Measurements from ENCODE around the gene CDH23. TPM values are rescaled to one million over a fixed set of nuclear protein-coding genes. Genes with fewer than 3 reads are reported as not detected.

The CDH23 gene
- total RNA-seq, 1 experiment from 2014 or later: 0.03 TPM

GRCh38 chr10:71831646-71832552 is 435.2 kb downstream of the CDH23 start:
- peak; percentile 41 for DNase-seq (ENCODE audit: low read depth)
- in situ Hi-C loops (cut with HindIII; ENCODE audit: low pct_unique_long_range_greater_than_20kb, low sequenced_read_pairs): no loop called here

DNA sequence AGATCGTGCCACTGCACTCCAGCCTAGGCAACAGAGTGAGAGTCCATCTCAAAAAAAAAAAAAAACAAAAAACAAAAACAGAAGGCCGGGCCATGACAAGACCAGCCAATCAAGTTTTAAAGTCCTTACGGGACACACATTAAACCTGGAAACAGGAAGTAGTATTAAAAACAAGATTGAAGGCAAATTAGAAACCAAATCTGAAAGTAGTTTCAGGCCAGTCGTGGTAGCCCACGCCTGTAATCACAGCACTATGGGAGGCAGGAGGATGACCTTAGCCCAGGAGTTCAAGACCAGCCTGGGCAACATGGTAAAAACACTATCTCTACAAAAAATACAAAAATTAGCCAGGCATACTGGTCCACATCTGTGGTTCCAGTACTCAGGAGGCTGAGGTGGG is 436.2 kb downstream of the CDH23 start:
- in situ Hi-C loops (cut with HindIII; ENCODE audit: low pct_unique_long_range_greater_than_20kb, low sequenced_read_pairs): no loop called here

DNA sequence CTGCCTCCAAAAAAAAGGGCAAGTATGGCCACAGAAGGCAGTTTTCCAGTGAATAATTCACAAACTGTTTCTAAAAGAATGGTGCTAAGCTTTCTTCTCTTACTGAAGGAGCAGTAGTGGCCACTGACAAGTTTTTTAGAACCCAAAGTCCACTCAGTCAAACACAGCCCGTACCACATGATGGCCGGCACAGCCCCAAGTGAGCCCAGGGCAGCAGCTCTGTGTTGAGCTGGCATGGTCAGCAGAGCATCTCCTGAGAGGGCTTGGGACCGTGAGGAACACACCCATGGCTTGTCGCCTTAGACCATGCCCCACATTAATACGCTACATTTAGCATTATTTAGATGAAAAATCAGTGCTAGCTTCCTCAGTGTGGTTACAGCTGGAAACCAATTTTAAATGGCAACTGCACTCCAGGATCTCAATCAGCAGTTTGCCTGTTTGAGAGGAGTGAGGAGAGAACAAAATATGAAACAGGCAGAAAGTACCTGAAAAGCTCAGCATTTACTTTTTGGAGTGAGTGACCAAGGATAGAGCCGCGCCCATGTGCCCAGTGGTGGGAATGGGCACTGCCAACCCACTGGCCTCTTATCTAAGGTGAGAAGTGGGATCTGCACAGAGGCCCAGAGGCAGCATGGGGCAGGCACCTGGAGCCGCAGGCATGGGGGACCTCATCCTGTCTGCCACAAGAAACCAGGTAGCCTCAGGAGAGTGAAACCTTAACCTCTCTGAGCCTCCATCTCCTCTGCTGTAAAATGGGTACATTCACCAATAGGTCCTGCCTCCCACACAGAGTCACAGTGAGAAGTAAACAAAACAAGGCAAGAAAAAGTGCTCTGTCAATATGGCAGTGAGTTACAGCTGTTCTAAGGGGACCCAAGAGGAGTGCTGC is 437.0 kb downstream of the CDH23 start:
- no peak for DNase-seq (ENCODE audit: low read depth)
- in situ Hi-C loops (cut with HindIII; ENCODE audit: low pct_unique_long_range_greater_than_20kb, low sequenced_read_pairs): no loop called here

More for the DNA sequence above, 436.2 kb downstream of the CDH23 start:
- no peak for DNase-seq (ENCODE audit: low read depth)

DNA sequence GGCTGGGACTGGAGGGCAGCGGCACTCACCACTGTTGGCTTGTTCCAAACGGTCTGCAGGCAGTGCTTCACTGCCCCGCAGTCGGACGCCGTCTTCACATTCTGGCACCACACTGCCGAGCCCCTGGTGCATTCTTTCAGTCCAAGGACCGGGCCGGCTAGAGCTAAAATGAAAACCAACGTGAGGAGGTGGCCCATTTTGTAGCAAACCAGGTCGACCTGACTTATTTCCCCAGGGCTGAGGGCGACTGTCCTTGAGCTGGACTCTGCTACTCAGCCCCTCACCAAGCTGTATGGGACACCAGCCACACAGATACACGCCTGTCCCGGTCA is 437.6 kb downstream of the CDH23 start:
- no peak for DNase-seq (ENCODE audit: low read depth)
- in situ Hi-C loops (cut with HindIII; ENCODE audit: low pct_unique_long_range_greater_than_20kb, low sequenced_read_pairs): no loop called here

- DNase-seq (ENCODE audit: low read depth): peak; percentile 98
- in situ Hi-C loops (cut with HindIII; ENCODE audit: low pct_unique_long_range_greater_than_20kb, low sequenced_read_pairs): no loop called here
Measured at GRCh38 chr10:71835671-71836595, 439.2 kb downstream of the CDH23 start.

- in situ Hi-C loops (cut with HindIII; ENCODE audit: low pct_unique_long_range_greater_than_20kb, low sequenced_read_pairs): no loop called here
- DNase-seq (ENCODE audit: low read depth): no peak
Measured at GRCh38 chr10:71836596-71836974, 439.9 kb downstream of the CDH23 start.

GRCh38 chr10:71837098-71837827 is 440.5 kb downstream of the CDH23 start:
- peak; percentile 88 for DNase-seq (ENCODE audit: low read depth)
- in situ Hi-C loops (cut with HindIII; ENCODE audit: low pct_unique_long_range_greater_than_20kb, low sequenced_read_pairs): no loop called here

GRCh38 chr10:71838264-71839211 is 441.8 kb downstream of the CDH23 start:
- in situ Hi-C loops (cut with HindIII; ENCODE audit: low pct_unique_long_range_greater_than_20kb, low sequenced_read_pairs): no loop called here
- DNase-seq (ENCODE audit: low read depth): peak; percentile 97

- in situ Hi-C loops (cut with HindIII; ENCODE audit: low pct_unique_long_range_greater_than_20kb, low sequenced_read_pairs): loop anchor here (10.0 kb wide), 1 partner anchor 76 kb away; no protein-coding TSS in a partner anchor
- peak; percentile 91 for DNase-seq (ENCODE audit: low read depth)
Measured at GRCh38 chr10:71840177-71840957, 443.6 kb downstream of the CDH23 start.

- in situ Hi-C loops (cut with HindIII; ENCODE audit: low pct_unique_long_range_greater_than_20kb, low sequenced_read_pairs): loop anchor here (10.0 kb wide), 1 partner anchor 76 kb away; no protein-coding TSS in a partner anchor
- no peak for DNase-seq (ENCODE audit: low read depth)
Measured at GRCh38 chr10:71840958-71841335, 444.2 kb downstream of the CDH23 start.

DNA sequence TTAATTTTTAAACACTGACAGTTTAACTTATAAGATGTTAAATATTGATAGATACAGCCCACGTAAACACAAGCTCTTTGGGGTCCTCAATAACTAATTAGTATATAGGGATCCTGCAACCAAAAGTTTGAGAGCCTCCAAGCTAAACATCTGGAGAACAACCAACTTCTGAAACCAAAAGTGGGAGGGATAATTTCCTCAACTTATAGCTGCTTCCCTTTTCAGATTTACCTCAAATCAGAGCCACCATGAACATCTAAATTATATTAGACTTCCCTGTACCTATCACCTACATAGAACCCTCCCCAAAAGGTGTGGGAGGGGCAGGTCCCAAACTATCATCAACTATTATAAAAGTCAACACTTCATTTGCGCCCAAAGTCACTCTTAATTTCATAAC is 445.7 kb downstream of the CDH23 start:
- no peak for DNase-seq (ENCODE audit: low read depth)
- in situ Hi-C loops (cut with HindIII; ENCODE audit: low pct_unique_long_range_greater_than_20kb, low sequenced_read_pairs): loop anchor here (10.0 kb wide), 1 partner anchor 78 kb away; no protein-coding TSS in a partner anchor

DNA sequence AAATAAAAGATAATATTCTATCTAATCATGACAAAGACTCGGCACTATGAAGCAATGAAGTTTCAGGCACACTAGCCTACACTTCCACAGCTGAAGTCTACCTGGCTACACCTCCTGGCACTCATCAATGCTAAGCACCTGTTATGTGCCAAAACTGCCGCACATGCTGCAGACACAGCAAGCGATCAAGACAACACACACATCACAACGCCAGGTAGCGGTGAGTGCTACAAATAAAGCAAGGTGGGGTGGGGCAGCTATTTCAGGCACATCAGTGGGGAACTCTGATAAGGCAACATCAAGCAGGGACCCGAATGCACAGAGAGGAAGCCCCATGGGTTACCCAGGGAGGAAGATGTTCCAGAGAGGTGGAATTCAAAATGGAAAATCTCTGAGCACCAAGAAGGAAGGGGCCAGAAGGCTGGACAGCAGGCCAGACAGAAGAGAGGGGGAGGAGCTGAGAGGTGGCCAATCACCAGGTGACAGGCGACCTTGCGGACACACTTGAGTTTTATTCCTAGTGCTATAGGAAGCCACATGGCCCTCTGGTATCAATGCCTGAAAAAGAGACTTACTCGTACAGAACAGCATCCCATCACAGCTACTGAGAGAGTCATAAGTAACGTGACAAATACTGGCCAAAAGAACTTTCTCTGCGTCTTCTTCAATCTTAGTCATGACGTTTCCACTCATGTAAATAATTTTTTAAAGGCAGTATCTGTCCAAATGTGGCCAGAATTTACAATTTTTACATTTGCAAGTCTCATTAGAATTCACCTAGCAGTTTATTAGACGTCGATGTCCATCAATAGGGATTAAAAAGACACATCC is 446.4 kb downstream of the CDH23 start:
- in situ Hi-C loops (cut with HindIII; ENCODE audit: low pct_unique_long_range_greater_than_20kb, low sequenced_read_pairs): loop anchor here (10.0 kb wide), 1 partner anchor 78 kb away; no protein-coding TSS in a partner anchor
- DNase-seq (ENCODE audit: low read depth): no peak

DNA sequence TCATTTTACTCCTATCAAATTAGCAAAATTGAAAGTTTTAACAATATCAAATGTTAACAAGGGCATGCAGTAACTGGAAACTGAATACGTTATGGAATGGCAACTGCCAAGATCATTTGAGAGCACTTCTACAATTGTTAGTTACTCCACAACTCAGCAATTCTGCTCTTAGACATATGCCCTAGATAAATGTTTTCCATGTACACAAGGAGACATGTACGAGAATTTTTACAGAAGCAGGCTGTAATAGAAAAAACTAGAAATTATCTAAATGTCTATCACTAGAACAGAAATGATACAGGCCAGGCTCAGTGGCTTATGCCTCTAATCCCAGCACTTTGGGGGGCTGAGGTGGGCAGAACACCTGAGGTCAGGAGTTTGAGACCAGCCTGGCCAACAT is 447.4 kb downstream of the CDH23 start:
- no peak for DNase-seq (ENCODE audit: low read depth)
- in situ Hi-C loops (cut with HindIII; ENCODE audit: low pct_unique_long_range_greater_than_20kb, low sequenced_read_pairs): loop anchor here (10.0 kb wide), 1 partner anchor 79 kb away; no protein-coding TSS in a partner anchor

DNA sequence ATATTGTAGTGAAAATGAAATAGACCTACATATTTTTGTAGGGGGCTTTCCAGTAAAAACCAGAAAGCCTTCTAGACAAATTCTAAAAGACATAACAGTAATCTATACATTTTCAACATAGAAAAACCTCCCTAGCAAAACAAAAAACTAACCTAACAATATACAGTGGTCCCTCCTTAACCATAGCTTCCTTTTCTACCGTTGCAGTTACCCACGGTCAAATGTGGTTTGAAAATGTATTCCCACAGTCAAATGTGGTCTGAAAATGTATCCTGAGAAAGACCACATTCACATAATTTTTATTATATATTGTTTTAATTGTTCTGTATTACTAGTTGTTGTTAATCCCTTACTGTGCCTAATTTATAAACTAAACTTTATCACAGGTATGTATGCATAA is 448.0 kb downstream of the CDH23 start:
- DNase-seq (ENCODE audit: low read depth): no peak
- in situ Hi-C loops (cut with HindIII; ENCODE audit: low pct_unique_long_range_greater_than_20kb, low sequenced_read_pairs): loop anchor here (10.0 kb wide), 1 partner anchor 80 kb away; no protein-coding TSS in a partner anchor

Measured in Caki2 (cell line).